MM.1S (cell line): ENCODE results near the gene LPCAT3.

Experiments
- DNase-seq: peaks from one replicate; pipeline ENCODE4 v3.0.0-alpha.2; 2015
- H2AFZ ChIP-seq: fragments of 300-600 bp; sonication (generic); 2 replicates; pipeline ENCODE4 v1.6.0; 2016; ENCODE audit warnings: antibody characterized with exemption, low read length
- H3F3A ChIP-seq: fragments of 300-600 bp; sonication (generic); 2 replicates; pipeline ENCODE4 v1.6.1; 2016; ENCODE audit warnings: mild to moderate bottlenecking, antibody characterized with exemption, low read length, moderate library complexity, mixed read lengths; ENCODE audit not compliant: insufficient read depth
- H3K27ac ChIP-seq: fragments of 300-600 bp; sonication (generic); 2 replicates; pipeline ENCODE4 v1.5.1; 2016; ENCODE audit warnings: mild to moderate bottlenecking, low read length
- H3K27me3 ChIP-seq: fragments of 300-600 bp; sonication (generic); replicated peaks from 2 replicates; pipeline ENCODE4 v1.6.0; 2016; ENCODE audit warnings: low read length; ENCODE audit not compliant: insufficient read depth
- H3K36me3 ChIP-seq: fragments of 300-600 bp; sonication (generic); replicated peaks from 2 replicates; pipeline ENCODE4 v1.6.1; 2016; ENCODE audit warnings: mild to moderate bottlenecking, low read length, mixed read lengths; ENCODE audit not compliant: insufficient read depth
- H3K4me1 ChIP-seq: fragments of 300-600 bp; sonication (generic); 2 replicates; pipeline ENCODE4 v1.6.1; 2016; ENCODE audit warnings: low read length, mixed read lengths
- H3K4me2 ChIP-seq: fragments of 300-600 bp; sonication (generic); 2 replicates; pipeline ENCODE4 v1.6.0; 2016; ENCODE audit warnings: low read depth, low read length
- H3K4me3 ChIP-seq: fragments of 300-600 bp; sonication (generic); 2 replicates; pipeline ENCODE4 v1.5.1; 2016; ENCODE audit warnings: low read length, mixed read lengths
- H3K79me2 ChIP-seq: fragments of 300-600 bp; sonication (generic); 2 replicates; pipeline ENCODE4 v1.6.1; 2016; ENCODE audit warnings: mixed run types, low read length, mixed read lengths
- H3K9ac ChIP-seq: fragments of 300-600 bp; sonication (generic); 2 replicates; pipeline ENCODE4 v1.6.1; 2016; ENCODE audit warnings: low read length, mixed read lengths
- H3K9me2 ChIP-seq: fragments of 300-600 bp; sonication (generic); replicated peaks from 2 replicates; pipeline ENCODE4 v1.6.1; 2016; ENCODE audit warnings: mild to moderate bottlenecking, low read length, mixed read lengths; ENCODE audit not compliant: insufficient read depth
- H3K9me3 ChIP-seq: fragments of 300-600 bp; sonication (generic); replicated peaks from 2 replicates; pipeline ENCODE4 v1.6.1; 2016; ENCODE audit warnings: mild to moderate bottlenecking, low read length, mixed read lengths; ENCODE audit not compliant: insufficient read depth
- H4K20me1 ChIP-seq: fragments of 300-600 bp; sonication (generic); 2 replicates; pipeline ENCODE4 v1.6.1; 2016; ENCODE audit warnings: mild to moderate bottlenecking, low read length, moderate library complexity, mixed read lengths; ENCODE audit not compliant: insufficient read depth
- CTCF ChIP-seq: fragments of 300-600 bp; sonication (generic); IDR thresholded peaks from 2 replicates; pipeline ENCODE4 v1.5.1; 2016; ENCODE audit warnings: antibody characterized with exemption, low read length, mixed read lengths
- EZH2 ChIP-seq: fragments of 300-600 bp; sonication (generic); optimal IDR thresholded peaks from 2 replicates; pipeline ENCODE3; 2017; ENCODE audit warnings: low read depth, mild to moderate bottlenecking, antibody characterized with exemption, low read length, mixed read lengths
- EZH2phosphoT487 ChIP-seq: fragments of 300-600 bp; sonication (generic); IDR thresholded peaks from 2 replicates; pipeline ENCODE4 v1.6.1; 2018; ENCODE audit warnings: antibody characterized with exemption, low read length

Gene LPCAT3

GRCh38 chr12:6978188-6978587, 40.1 kb downstream of the LPCAT3 start:
- Histone ChIP-seq H3K9ac (no peak overlapping the region), H3K4me1 (peaks cover 34% of the 10 kb centered on the region), H3K27me3 (no peaks in the 10 kb centered on the region), H3K36me3 (0 out of 2 replicates have a peak, but pooled peaks cover 7% of the 10 kb centered on the region), H3K79me2 (peaks cover 30% of the 10 kb centered on the region), H3K27ac (peak overlapping the region; percentile 9; the same call in 1 of the 2 replicates), H3K4me2 (no peak overlapping the region), H3K9me3 (no peaks in the 10 kb centered on the region), H3K4me3 (no peak overlapping the region), H3K9me2 (no peaks in the 10 kb centered on the region), H2AFZ (no peak overlapping the region), H4K20me1 (no peaks in the 10 kb centered on the region), H3F3A (peaks cover 29% of the 10 kb centered on the region)
- TF ChIP-seq EZH2 (no peak), CTCF (no peak)
- no peak for DNase-seq

- H2AFZ ChIP-seq = no peak overlapping the region
- H3K36me3 ChIP-seq = 0 out of 2 replicates have a peak, but pooled peaks cover 7% of the 10 kb centered on the region
- peaks cover 38% of the 10 kb centered on the region for H3K4me1 ChIP-seq
- H3K4me2 ChIP-seq = no peak overlapping the region
- H3K9me3 ChIP-seq = no peaks in the 10 kb centered on the region
- H3K27me3 ChIP-seq = no peaks in the 10 kb centered on the region
- no peak overlapping the region for H3K27ac ChIP-seq
- no peak for DNase-seq
- no peaks in the 10 kb centered on the region for H4K20me1 ChIP-seq
- no peak overlapping the region for H3K9ac ChIP-seq
- no peak overlapping the region for H3K4me3 ChIP-seq
- peaks cover 29% of the 10 kb centered on the region for H3F3A ChIP-seq
- H3K79me2 ChIP-seq = peaks cover 35% of the 10 kb centered on the region
- TF ChIP-seq EZH2 (no peak), CTCF (no peak), EZH2phosphoT487 (no peak)
- H3K9me2 ChIP-seq = no peaks in the 10 kb centered on the region
Observed at GRCh38 chr12:6977653-6978052, 40.6 kb downstream of the LPCAT3 start.

- H3K27me3 ChIP-seq = no peaks in the 10 kb centered on the region
- H3K36me3 ChIP-seq = 0 out of 2 replicates have a peak, but pooled peaks cover 7% of the 10 kb centered on the region
- H3K4me3 ChIP-seq = no peak overlapping the region
- H3F3A ChIP-seq = peaks cover 34% of the 10 kb centered on the region
- peak overlapping the region; percentile 21; the same call in 1 of the 2 replicates for H3K4me2 ChIP-seq
- no peak for TF ChIP-seq CTCF
- no peak for TF ChIP-seq EZH2
- TF ChIP-seq EZH2phosphoT487 = no peak
- no peaks in the 10 kb centered on the region for H3K9me2 ChIP-seq
- H3K9ac ChIP-seq = peak overlapping the region; percentile 31
- H3K4me1 ChIP-seq = peaks cover 49% of the 10 kb centered on the region
- H4K20me1 ChIP-seq = no peaks in the 10 kb centered on the region
- peaks cover 55% of the 10 kb centered on the region for H3K79me2 ChIP-seq
- peak overlapping the region; percentile 83 for H3K27ac ChIP-seq
- H3K9me3 ChIP-seq = no peaks in the 10 kb centered on the region
- H2AFZ ChIP-seq = no peak overlapping the region
- peak; percentile 71 for DNase-seq
Observed at GRCh38 chr12:6975297-6976032, 42.8 kb downstream of the LPCAT3 start.
